Eye (tissue), 1 donor: Measurements from ENCODE around the gene ANKRD36.
"Not testable (repeated sequence)": the region's sequence is repeated elsewhere in the genome, so short reads cannot be mapped to it uniquely, and the experiment has no call there.

Experiments used
- DNase-seq: peaks from one replicate; pipeline ENCODE4 v3.0.0-alpha.2; 2015

The ANKRD36 gene

DNA sequence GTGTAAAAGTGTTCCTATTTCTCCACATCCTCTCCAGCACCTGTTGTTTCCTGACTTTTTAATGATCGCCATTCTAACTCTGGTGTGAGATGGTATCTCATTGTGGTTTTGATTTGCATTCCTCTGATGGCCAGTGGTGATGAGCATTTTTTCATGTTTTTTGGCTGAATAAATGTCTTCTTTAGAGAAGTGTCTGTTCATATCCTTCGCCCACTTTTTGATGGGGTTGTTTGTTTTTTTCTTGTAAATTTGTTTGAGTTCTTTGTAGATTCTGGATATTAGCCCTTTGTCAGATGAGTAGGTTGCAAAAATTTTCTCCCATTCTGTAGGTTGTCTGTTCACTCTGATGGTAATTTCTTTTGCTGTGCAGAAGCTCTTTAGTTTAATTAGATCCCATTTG is 16.1 kb downstream of the ANKRD36 start:
- DNase-seq = not testable (repeated sequence)

DNA sequence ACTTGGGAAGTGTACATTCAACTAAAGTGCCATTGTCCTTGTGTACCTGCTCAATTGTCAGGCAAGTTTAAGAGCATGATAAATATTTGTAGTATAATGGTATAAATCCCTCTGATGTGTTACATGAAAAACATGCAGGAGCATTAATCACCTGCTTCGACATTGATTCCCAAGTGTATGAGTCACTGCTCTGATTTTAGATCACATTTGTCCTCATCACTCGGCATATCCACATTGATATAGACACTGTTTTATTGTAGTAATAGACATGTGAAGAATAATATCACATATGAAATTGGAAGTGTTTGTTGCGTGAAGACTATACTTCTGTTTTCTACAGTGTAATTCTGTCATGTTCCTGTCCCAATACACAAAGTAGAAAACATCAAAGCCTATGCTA is 31.1 kb downstream of the ANKRD36 start:
- not testable (repeated sequence) for DNase-seq

DNA sequence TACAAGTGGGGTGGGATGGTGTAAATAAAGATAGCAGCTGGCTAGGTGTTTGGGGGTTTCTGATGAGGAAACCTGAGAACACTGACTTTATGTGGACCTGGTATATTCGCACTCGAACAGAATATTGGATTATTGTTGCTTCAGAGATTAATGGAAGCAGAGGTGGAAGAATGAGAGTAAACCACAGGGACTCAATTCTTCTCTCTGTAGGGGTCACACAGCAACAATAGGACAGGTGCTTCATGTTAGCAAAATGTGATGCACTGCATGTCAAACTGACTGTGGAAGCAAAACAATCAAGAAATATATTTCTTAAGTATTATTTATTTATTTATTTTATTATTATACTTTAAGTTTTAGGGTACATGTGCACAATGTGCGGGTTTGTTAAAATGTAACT is 53.6 kb downstream of the ANKRD36 start:
- DNase-seq = not testable (repeated sequence)

DNA sequence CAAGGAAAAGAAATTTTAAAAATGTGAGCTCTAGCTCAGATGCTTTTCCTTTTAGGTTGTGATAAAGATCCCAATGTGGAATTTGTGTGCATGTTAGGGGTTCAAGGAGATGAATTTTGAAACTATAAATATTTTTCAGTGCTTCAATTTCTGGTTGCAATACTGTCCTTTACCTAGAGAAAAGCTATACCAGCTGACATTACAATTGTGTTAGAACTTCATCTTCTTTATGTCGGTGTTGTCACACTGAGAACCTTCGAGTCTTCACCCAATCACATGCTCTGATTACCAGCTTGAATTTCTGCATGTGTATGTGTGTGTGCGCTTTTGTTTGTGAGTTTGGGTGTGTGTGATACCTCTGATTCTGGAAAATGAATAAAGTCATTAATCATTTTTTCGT is 55.0 kb downstream of the ANKRD36 start:
- not testable (repeated sequence) for DNase-seq

DNA sequence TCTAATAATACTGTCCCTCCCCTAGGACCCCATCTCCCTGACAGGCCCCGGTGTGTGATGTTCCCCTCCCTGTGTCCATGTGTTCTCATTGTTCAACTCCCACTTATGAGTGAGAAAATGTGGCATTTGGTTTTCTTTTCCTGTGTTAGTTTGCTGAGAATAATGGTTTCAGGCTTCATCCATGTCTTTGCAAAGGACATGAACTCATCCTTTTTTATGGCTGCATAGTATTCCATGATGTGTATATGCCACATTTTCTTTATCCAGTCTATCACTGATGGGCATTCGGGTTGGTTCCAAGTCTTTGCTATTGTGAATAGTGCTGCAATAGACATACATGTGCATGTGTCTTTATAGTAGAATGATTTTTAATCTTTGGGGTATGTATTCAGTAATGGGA is 55.6 kb downstream of the ANKRD36 start:
- DNase-seq = not testable (repeated sequence)

DNA sequence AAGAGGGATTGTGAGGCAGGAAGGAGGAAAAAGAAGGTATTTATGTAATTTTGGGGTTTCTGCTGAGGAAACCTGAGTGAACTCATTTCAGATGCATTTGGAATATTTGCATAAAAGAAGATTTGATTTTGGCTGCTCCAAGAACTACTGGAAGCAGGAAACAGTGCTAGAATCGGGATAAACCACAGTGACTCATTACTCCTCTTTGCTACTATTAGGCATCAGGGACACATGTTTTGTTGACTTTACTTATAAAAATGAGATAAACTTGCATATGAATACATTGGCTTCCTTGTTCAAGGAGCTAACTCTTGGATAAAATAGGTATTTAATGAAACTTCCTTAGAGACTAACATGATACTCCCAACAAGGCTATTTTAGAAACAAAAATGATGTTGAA is 67.4 kb downstream of the ANKRD36 start:
- DNase-seq = not testable (repeated sequence)

DNA sequence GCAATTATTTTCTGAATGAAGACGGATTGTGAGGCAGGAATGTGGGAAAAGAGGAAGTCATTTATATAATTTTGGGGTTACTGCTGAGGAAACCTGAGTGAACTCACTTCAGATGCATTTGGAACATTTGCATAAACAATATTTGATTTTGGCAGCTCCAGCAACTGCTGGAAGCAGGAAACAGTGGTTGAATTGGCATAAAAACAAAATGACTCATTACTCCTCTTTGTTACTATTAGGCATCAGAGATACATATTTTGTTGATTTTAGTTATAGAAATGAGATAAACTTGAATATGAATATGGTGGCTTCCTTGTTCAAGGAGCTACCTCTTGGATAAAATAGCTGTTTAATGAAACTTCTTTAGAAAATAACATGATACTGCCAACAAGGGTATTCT is 82.4 kb downstream of the ANKRD36 start:
- not testable (repeated sequence) for DNase-seq

DNA sequence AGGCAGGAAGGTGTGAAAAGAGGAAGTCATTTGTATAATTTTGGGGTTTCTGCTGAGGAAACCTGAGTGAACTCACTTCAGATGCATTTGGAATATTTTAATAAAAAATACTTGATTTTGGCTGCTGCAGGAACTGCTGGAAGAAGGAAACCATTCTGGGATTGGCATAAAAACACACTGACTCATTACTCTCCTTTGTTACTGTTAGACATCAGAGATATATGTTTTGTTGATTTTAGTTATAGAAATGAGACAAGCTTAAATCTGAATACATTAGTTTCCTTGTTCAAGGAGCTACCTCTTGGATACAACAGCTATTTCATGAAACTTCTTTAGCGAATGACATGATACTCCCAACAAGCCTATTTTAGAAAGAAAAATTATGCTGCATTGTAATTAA is 84.3 kb downstream of the ANKRD36 start:
- DNase-seq = not testable (repeated sequence)

DNA sequence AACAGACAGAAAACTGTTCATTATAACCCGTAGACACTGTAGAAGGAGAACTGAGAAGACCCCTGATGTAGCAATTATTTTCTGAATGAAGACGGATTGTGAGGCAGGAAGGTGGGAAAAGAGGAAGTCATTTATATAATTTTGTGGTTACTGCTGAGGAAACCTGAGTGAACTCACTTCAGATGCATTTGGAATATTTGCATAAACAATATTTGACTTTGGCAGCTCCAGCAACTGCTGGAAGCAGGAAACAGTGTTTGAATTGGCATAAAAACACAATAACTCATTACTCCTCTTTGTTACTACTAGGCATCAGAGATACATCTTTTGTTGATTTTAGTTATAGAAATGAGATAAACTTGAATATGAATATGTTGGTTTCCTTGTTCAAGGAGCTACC is 87.9 kb downstream of the ANKRD36 start:
- DNase-seq = not testable (repeated sequence)

DNA sequence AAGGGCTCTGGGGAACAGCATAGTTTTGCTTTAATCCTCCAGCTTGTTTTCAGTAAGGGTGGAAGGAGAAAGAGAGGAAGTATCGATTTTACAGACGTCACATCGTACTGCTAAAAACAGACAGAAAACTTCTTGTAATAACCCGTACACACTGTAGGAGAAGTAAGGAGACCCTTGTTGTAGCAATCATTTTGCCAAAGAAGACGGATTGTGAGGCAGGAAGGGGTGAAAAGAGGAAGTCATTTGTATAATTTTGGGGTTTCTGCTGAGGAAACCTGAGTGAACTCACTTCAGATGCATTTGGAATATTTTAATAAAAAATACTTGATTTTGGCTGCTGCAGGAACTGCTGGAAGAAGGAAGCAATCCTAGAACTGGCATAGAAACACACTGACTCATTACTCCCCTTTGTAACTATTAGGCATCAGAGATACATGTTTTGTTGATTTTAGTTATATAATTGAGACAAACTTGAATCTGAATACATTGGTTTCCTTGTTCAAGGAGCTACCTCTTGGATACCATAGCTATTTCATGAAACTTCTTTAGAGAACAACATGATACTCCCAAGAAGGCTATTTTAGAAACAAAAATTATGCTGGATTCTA is 89.8 kb downstream of the ANKRD36 start:
- DNase-seq = not testable (repeated sequence)

DNA sequence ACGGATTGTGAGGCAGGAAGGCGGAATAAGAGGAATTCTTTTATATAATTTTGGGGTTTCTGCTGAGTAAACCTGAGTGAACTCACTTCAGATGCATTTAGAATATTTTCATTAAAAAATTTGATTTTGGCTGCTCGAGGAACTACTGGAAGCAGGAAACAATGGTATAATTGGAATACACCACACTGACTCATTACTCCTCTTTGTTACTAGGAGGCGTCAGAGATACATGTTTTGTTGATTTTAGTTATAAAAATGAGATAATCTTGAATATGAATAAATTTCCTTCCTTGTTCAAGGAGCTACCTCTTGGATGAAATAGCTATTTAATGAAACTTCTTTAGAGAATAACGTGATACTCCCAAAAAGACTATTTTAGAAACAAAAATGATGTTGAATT is 97.4 kb downstream of the ANKRD36 start:
- no peak for DNase-seq

DNA sequence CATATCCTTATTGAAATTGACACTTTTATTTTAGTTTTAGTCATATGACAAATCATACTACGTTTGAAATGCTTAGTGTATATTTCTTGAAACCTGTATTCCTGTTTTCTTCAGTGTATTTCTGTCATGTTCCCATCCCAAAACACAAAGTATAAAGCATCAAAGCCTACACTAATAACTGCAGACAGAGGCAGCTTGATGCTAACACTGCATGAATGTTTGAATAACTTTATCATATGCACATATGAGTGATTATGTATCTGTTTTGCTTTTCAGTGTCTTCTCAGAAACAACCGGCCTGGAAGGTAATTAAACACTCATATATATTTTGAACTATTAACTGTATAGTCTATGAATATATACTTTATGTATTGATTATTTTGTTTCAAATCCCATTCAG is 102.1 kb downstream of the ANKRD36 start:
- DNase-seq = not testable (repeated sequence)

DNA sequence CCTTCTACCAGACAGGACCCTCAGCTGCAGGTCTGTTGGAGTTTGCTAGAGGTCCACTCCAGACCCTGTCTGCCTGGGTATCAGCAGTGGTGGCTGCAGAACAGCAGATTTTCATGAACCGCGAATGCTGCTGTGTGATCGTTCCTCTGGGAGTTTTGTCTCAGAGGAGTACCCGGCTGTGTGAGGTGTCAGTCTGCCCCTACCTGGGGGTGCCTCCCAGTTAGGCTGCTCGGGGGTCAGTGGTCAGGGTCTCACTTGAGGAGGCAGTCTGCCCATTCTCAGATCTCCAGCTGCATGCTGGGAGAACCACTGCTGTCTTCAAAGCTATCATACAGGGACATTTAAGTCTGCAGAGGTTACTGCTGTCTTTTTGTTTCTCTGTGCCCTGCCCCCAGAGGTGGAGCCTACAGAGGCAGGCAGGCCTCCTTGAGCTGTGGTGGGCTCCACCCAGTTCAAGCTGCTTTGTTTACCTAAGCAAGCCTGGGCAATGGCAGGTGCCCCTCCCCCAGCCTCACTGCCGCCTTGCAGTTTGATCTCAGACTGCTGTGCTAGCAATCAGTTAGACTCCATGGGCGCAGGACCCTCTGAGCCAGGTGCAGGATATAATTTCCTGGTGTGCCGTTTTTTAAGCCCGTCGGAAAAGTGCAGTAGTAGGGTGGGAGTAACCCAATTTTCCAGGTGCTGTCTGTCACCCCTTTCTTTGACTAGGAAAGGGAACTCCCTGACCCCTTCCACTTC is 118.1 kb downstream of the ANKRD36 start:
- DNase-seq = not testable (repeated sequence)

DNA sequence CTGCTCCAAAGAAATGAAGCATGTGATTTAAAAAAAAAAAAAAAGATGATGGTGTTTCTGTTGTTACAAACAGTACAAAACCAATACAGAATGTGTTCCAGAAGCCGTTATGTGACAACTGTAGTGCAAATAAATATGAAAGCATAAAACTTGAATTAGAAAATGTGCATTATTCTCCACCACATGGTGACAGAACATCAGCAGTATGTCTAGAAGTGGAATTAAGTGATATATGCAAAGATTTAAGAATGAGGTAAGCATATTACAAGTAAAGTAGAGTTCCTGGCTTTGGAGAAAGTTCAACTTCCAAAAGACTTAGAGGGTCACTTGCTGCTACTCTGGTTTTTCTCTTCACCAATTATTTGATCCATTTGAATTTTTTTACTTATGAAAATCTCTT is 120.0 kb downstream of the ANKRD36 start:
- not testable (repeated sequence) for DNase-seq

DNA sequence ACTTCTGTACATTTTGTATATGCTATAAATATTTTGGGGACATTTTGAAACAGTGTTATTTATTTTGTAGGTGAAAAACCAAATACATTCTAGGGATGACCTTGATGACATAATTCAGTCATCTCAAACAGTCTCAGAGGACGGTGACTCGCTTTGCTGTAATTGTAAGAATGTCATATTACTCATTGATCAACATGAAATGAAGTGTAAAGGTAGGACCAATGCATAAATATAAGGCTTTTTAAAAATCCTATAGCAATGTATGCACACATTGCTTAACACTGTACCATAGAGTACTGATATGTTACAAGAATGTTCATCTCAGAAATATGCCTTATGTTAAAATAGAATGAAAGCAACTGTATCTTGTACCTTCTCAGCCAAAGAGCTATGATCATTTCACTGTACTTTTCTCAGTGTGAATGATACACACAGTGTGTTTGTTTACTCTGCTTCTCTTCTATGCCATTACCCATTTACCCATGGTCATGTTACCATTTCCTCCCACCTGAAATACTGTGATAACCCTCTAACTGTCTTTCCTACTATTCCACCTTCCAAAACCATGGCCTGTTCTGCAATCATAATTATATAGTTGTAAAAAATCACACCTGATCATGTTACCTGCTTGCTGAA is 120.8 kb downstream of the ANKRD36 start:
- not testable (repeated sequence) for DNase-seq

DNA sequence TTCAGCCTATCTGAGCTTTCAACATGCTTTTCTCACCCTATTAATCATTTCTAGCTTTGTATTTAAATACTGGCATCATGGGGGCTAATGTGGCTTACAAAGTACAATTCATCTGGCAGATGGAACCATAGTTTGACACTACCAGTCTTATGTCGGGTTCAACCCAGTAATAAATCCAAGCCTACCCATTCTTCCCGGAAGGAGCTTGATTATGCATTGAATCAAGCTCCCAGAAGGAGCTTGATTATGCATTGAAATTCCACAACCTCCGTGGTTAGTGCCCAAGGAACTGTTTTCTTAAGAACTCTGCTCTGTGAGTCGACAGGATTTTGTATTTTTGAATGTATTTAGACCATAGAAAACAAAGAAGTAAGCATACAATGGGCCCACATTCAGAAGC is 148.2 kb downstream of the ANKRD36 start:
- not testable (repeated sequence) for DNase-seq

DNA sequence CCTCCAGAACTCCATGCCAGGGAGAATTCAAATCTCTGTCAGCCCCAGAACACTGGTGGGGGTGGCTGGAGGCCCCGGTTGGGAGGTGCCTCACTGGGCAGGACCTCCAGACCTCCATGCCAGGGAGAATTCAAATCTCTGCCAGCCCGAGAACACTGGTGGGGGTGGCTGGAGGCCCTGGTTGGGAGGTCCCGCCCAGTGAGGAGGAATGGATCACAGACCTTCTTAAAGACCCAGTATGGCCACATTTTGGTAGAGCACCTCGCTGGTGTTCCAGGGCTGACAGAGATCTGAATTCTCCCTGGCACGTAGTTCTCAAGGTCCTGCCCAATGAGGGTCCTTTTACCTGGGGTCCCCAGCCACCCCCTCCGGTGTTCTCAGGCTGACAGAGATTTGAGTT is 153.5 kb downstream of the ANKRD36 start:
- DNase-seq = not testable (repeated sequence)

DNA sequence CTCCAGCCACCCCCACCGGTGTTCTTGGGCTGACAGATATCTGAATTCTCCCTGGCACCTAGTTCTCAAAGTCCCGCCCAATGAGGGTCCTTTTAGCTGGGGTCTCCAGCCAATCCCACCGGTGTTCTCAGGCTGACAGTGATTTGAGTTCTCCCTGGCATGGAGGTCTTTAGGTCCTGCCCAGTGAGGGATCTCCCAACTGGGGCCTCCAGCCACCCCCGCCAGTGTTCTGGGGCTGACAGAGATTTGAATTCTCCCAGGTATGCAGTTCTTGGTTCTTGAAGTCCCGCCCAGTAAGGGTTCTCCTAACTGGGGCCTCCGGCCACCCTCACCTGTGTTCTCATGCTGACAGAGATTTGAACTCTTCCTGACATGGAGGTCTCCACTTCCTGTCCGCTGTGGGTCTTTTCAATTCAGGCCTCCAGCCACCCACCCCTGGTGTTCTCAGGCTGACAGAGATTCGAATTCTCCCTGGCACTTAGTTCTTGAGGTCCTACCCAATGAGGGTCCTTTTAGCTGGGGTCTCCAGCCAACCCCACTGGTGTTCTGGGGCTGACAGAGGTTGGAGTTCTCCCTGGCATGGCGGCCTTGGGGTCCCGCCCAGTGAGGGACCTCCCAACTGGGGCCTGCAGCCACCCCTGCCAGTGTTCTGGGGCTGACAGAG is 154.6 kb downstream of the ANKRD36 start:
- peak; percentile 0 for DNase-seq

DNA sequence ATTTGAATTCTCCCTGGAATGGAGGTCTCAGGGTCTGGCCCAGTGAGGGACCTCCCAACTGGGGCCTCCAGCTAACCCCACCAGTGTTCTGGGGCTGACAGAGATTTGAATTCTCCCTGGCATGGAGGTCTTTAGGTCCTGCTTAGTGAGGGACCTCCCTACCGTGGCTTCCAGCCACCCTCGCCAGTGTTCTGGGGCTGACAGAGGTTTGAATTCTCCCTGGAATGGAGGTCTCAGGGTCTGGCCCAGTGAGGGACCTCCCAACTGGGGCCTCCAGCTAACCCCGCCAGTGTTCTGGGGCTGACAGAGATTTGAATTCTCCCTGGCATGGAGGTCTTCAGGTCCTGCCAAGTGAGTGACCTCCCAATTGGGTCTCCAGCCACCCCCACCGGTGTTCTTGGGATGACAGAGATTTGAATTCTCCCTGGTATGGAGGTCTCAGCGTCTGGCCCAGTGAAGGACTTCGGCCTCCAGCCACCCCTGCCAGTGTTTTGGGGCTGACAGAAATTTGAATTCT is 155.2 kb downstream of the ANKRD36 start:
- not testable (repeated sequence) for DNase-seq

DNA sequence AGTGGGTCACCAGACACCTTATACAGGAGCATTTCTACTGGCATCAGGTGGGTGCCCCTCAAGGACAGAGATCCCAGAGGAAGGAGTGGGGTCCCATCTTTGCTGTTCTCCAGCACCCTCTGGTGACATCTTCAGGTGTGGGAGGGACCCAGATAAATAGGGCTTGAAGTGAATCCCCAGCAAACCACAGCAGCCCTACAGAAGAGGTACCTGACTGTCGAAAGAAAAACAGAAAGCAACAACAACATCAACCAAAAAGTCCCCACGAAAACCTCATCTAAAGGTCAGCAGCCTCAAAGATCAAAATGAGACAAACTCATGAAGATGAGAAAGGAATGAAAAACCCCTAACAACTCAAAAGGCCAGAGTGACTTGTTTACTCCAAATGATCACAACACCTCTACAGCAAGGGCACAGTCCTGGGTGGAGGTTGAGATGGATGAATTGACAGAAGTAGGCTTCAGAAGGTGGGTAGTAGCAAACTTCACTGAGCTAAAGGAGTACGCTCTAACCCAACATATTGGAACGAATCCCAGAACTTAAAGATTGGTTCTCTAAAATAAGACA is 163.4 kb downstream of the ANKRD36 start:
- DNase-seq = not testable (repeated sequence)

DNA sequence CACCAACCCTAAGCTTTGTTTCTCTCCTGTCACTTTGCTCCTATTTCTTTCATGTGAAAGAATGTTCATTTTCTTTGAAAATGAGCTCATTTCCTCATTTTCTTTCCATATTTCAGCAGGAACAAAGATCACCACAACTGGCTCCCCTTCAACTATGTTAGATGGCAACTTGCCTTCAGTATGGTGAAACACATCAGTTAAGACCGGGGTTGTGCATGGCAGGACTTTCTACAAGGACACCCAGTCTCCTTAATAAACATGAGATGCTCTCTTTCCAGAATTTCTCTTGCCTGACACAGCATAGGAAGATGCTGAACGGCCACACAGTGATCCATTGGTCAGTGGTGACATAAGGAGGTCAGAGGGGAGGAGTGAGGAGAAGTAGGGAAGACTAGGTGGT is 172.2 kb downstream of the ANKRD36 start:
- not testable (repeated sequence) for DNase-seq

DNA sequence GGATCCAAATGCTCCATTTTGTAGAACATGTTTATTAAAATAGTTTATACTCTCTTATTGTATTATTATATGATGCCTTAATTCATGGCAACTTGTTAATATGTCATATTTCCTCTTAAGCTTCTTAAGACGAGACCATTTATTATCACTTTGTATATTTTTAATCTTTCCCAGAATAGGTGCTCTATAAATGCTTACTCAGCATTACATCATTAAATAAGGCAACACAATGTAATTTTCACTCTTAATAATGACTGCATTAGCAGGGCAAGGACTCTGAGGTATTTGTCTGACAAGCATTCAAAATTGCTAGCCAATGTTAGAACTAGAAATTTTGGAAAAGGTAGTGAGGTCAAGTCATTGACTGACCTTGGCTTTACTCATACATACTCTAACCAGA is 180.7 kb downstream of the ANKRD36 start:
- DNase-seq = not testable (repeated sequence)
